Glomerular visceral epithelial cell (primary cell): ENCODE measurements around the gene PSMD1.

Source experiments
- DNase-seq: peaks from one replicate; pipeline ENCODE4 v3.0.0-alpha.2; 2016; ENCODE audit errors: extremely low spot score

Gene PSMD1

GRCh38 chr2:231207734-231208133 lies 151.1 kb downstream of the PSMD1 start:
- DNase-seq = no peak

- DNase-seq = no peak
Observed at GRCh38 chr2:231210782-231211181, 154.1 kb downstream of the PSMD1 start.

- DNase-seq = no peak
Observed at GRCh38 chr2:231211486-231211885, 154.8 kb downstream of the PSMD1 start.

- peak; percentile 54 for DNase-seq
Observed at GRCh38 chr2:231212329-231212845, 155.7 kb downstream of the PSMD1 start.

GRCh38 chr2:231213931-231214642 lies 157.4 kb downstream of the PSMD1 start:
- no peak for DNase-seq

GRCh38 chr2:231218366-231218765 lies 161.7 kb downstream of the PSMD1 start:
- DNase-seq = no peak

GRCh38 chr2:231219289-231219688 lies 162.6 kb downstream of the PSMD1 start:
- no peak for DNase-seq

- DNase-seq = no peak
Observed at GRCh38 chr2:231221761-231222160, 165.1 kb downstream of the PSMD1 start.
